Fibroblast of peridontal ligament (primary cell): ENCODE data around the gene FAM151B.
A peak's percentile ranks its signal among the peaks of the same experiment; 100 is the strongest.
"Not testable (repeated sequence)": the region's sequence is repeated elsewhere in the genome, so short reads cannot be mapped to it uniquely, and the experiment has no call there.

Experiments used
- DNase-seq: peaks from one replicate; pipeline ENCODE4 v3.0.0-alpha.2; 2010; ENCODE audit errors: extremely low read depth

The FAM151B gene

DNA sequence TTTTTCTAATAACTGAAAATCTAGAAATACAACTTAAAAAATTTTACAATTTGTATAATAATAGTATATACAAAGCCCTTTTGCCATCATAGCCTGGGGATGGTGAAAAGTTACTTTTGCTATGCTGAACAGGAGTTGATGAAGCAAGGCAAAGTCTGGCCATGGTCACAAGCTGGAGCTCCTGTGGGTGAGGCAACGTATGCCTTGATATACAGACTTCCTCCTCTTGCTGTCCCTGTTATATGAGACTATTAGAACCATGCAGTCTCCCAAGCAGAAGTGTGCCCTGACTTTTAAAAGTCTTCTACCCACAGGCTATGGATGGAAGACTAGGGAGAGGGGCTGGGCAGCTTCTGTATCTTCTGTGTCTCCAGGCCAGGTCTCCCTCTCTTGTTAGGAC lies 15.7 kb downstream of the FAM151B start:
- no peak for DNase-seq

DNA sequence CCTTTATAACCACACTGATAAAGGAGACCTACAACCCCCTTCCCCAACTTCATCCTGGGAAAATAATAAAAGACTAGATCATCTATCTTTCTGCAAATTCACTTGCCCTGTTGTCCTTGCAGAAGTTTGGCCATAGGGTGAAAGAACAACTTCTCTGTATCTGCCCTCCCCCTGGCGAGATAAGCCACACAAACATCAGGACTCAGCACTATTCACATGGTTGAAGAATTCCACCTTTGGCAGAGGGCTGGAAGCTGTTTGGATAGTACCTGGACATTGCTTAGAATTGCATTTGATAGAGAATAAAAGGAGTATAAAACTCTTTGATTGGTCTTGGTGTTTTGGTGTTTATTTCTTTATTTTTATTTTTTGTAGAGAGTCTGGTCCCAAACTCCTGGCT lies 16.9 kb downstream of the FAM151B start:
- no peak for DNase-seq

DNA sequence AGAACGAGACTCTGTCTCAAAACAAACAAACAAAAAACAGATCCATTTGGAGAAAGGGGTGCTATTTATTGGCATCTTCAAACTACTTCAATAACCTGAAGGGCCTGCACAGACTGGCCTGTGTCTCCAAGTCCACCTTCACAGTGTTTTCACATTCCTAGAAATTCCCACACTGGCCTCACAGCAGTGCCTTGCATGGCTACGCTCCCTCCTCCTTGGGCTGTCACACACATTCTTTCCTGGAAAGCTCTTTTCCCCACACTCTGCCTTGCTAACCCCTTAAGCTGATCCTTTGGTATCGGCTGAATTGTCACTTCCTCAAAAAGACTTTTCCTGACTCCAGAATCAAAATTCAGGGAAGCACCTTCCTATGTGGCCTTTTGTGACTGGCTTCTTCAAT lies 19.8 kb downstream of the FAM151B start:
- DNase-seq: no peak

DNA sequence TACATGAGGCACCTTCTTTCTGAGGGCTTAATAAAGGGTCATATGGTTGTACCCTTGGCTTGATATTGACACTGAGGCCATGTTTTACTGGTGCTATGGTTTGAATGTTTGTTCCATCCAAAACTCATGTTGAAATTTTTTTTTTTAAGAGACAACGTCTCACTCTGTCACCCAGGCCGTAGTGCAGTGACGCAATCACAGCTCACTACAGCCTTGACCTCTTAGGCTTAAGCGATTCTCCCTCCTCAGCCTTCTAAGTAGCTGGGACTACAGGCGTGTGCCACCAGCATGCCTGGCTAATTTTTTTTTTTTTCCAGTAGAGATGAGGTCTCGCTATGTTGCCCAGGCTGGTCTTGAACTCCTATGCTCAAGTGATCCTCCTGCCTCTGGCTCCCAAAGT lies 20.9 kb downstream of the FAM151B start:
- no peak for DNase-seq

DNA sequence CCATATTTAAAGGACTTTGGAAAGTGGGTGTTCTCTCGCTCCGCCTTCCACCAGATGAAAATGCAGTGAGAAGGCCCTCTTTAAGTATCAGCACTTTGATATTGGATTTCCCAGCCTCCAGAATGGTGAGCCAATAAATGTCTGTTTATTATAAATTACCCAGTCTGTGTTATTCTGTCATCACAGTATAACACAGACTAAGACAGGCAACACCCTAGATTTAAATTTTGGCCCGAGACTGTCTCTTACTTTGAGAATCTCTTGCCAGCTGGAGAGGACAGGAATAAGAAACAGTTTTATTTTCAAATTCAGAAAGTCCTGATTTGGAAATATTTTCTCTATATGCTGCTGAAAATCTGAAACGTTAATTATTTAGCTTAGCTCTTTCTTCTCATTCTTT lies 21.5 kb downstream of the FAM151B start:
- DNase-seq: no peak

DNA sequence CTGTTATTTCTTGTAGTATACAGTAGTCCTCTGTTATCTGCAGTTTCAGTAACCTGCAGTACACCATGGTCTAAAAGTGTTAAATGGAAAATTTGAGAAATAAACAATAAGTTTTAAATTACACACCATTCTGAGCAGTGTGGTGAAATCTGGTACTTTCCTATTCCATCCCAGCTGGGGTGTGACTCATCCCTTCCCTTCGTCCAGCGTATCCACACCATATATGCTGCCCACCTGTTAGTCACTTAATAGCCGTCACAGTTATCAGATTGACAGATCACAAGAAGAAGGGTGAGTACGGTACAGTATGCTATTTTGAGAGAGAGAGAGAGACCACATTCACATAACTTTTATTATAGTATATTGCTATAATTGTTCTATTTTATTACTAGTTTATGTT lies 28.9 kb downstream of the FAM151B start:
- peak; percentile 48 for DNase-seq

DNA sequence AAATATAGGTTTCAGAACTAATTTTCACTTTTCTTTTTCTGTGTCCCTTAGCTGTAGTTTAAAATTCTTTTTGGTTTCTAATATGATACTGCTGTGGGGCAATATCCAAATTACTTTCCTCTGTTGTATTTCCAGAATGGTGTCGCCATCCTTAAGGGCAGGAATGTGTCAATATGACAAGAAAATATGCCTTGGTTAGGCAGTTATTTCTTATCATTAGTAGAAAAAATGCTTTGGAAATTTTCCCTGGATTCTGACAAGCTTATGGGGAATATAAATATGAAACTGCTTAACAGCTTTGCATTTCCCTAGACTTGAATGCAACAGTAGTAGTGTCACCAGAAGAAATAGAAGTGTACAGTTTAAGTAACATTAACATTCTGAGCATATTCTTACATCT lies 52.8 kb downstream of the FAM151B start:
- DNase-seq: no peak

DNA sequence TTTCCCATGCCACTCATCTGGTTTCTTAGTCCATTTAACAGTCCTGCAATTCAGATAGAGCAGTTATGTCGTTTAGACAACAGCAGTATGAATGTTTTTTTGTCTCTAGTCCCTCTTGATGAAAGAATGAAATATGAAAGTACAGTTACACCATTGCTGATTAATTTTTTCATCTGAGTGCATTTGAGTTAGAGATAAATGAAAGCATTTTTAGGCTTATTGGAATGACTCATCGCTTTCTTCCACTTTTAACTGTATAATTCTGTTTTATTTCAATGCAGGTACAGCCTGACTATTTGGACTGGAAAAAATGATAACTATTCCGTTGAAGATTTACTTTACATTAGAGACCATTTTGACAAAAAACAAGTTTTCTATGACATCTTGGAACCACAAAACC lies 53.5 kb downstream of the FAM151B start:
- DNase-seq: no peak

DNA sequence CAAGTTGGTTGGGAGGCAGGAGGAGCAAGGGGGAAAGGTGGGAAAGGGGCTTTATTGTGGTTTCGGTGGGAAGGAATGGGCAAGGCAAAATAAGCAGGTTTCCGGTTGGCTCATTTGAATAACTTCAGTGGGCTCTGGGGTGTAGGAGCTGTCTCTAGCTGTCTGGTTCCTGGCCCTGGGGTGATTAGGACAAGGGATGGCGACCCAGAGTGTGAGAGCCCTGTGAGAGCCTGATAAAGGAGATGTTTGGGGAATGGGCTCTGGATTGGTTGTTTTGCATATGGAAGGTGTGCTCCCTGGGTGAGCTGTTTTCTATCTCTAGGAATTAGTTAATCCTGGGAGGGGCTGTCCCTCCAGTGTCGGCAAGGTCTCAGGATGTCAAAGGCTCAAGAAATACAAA lies 66.7 kb downstream of the FAM151B start:
- DNase-seq: no peak

DNA sequence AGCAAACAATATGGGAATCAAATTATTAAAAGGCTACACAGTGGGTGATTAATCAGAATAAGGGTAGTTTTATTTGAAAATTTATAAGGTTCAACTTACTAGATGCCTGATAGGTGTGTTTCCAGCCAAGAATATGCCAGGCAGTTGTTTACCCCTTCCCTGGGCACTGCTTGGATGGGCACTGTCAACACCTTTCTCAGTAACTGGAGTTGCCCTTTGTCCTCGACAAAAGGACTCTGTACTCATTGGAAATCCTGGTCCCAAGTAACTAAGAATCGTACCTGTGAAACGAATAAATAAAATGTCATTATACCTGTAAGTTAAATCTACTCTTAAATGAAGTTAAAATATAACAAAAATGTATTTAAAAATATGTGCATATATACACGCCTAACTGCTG lies 67.2 kb downstream of the FAM151B start:
- no peak for DNase-seq

DNA sequence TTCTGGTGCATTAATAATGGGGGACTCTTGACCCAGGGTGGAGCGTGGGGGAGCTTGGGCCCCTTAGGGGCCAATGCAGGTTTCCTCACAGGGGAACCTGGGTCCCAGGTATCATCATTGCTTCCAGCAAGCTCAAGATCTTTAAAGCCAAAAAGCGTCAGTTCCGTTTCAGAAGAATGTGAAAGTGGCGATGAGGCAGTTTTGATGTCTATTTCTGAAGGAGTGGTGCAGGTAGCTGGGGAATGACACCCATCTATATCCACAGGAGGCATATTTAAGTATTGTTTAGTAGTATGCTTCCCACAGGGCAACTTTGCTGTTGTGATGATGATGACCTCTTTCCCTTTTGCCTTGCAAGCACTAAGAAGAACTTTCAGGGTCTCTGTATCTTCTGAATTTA lies 71.3 kb downstream of the FAM151B start:
- no peak for DNase-seq

DNA sequence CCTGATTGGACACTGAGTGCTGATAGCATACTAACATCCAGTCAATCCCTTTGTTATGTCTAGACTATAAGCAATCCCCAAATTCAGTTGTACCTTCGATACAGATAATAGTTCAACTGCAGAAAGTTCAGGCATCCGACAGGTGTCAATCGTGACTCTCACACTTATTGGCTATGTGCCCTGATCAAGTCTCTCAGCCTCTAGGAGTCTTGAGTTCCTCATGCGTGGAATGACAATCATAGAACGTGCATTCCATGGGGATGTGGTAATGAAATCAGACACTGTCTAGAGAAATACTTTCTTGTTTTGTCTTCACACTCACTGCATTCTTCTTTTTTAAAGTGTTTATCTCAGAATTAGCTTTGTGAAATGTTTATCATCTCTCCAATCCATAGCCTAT lies 77.4 kb downstream of the FAM151B start:
- no peak for DNase-seq

DNA sequence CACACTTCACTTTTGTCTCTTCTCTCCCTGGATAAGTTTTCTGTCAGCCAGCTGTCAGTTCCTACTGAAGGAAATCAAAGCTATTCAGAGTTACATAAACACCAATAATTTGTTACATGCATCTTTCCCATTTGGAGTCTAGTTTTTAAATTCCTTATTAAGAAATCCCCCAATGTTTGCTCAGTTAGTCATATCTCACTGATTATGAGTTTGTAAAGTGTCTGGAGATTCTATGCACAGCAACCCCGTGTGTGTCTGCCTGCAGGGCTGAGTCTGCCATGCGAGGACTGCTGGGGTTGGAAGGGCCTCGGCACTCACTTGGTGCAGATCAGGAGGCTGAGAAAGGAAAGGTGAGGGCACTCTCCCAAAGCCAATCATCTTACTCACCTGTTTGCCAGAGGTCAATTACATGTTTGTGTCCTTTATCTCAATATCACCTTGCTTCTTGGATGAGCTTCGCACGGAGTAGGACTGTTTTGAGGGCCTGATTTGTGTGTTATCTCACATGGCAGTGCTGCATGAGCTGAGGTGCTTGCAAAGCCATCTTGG lies 78.9 kb downstream of the FAM151B start:
- DNase-seq: no peak

DNA sequence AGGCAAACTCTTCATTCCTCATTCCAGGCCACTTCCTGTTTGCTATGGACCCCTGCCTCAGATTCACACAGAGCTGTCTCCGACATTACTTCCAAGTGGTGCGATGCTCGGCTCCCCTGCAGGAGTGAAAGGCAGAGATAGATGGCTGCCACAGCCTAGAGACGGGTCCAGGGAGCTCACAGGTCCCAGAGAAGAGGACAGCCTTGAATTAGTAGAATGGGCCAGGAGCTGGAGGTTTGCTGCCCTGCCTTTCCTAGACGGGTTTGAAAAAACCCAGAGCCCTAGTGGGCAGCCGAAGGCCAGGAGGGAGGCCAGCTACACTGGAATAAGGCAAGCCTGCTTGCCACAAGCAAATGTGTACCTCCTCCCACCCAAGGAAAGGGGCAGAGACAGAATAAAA lies 80.4 kb downstream of the FAM151B start:
- DNase-seq: no peak

DNA sequence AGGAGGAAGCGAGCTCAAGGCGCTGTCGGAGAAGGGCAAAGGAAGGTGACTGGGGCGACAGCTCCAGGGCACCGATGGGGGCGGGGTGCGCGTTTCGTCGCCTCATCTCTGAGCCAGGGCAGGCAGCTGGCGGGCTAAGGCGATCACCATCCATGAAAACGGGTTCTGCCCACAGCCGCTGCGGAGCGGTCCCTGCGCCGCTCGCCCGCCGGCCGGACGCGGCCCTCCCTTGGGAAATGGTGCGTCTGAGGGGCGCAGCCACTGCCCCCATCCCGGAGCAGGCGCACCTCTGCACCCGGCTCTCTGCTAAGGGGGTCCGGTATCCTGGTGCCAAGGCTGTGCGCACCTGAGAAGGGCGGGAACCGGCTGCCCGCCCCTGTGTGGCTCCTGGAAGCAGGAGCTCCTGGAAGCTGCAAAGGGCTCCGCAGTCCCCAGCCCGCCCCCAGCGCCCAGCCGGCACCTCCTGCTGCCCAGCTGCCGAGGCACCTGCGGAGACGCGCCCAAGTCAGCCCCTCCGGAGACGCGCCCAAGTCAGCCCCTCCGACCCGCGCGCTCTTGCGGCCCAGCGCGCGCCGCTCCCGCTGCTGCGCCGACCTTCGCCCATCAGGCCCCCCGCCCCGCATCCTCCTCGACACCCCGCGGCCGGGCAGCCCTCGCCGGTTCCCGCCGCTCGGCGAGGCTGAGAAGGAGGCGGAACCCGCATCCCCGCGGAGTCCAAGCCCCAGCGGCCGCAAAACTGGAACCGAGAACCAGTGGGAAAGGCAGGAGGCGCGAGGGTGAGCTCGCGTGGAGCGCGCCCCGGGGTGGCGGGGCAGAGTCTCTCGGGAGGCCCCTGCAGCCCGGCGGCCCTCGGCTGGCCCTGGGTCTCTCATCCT lies 81.4 kb downstream of the FAM151B start:
- no peak for DNase-seq

DNA sequence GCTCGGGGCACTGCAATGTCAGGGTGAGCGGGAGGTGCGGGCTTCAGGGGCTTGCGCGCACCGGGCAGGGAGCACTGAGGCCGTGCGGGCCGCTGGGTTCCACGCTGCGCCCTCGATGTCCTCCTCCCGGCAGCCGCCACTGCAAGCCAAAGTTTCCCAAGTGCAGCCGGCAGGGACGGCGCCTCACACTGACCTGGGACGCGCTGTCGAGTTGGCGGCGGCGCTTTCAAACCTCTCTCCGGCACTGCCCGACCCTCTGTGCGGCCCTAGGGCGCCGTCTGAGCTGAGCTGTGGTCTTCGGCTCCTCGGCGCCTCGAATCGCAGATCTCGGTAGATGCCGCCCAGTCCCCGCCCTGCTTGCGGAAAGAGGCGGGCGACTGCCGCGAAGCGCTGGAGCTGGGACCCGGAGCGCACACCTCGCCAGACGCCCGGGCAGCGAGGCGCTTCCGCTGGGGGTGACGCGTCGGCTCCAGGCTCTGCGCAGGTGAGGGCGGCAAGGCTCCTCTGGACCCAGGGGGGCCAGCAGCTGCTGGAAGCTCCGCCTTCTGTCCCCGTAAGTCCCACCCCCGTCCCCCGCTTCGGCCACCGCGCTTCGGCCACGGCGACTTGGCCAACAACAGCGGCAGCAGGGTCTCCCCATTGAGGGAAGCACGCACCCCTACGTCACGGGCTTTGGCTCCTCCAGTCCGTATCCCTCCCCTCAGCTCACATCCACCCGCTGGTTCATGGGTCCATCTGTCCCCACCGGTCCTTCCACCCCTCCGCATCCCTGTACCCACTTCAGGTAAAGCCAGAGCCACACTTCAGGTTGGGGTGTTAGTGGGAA lies 82.3 kb downstream of the FAM151B start, which contains the start of gene ANKRD34B:
Gene ANKRD34B (minus strand): TSS at position 320 of the 826 bp plus-strand sequence. CDS start 10,261 bp downstream, outside the sequence.
- DNase-seq: no peak

DNA sequence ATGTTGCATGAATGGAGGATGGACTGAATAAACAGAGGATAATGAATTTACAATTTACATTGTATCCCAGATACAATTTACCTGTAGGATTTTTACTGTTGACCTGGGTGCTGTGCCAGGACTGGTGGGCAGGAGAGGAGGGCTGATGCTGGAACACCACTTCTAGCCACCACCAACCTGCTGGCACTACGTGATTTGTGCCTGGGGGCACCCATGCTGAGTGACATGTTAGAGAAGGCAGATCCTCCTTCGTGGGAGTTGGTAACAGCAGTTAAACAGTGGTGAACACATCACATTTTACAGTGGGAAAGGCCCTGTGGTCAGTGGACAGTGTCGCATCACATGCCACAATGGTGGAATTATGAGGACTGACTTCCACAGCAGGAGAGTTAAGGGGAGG lies 85.2 kb downstream of the FAM151B start:
- DNase-seq: no peak

DNA sequence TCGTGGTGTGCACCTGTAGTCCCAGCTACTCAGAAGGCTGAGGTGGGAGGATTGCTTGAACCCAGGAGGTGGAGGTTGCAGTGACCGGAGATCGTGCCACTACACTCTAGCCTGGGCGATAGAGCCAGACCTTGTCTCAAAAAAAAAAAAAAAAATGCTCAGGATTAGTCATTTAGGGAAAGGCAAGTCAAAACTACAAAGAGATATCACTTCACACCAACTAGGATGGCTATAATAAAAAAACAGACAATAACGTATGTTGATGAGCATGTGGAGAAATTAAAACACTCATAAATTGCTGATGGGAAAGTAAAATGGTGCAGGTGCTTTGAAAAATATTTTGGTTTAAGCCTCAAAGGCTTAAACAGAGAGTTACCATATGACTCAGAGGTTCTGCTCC lies 88.5 kb downstream of the FAM151B start:
- no peak for DNase-seq

DNA sequence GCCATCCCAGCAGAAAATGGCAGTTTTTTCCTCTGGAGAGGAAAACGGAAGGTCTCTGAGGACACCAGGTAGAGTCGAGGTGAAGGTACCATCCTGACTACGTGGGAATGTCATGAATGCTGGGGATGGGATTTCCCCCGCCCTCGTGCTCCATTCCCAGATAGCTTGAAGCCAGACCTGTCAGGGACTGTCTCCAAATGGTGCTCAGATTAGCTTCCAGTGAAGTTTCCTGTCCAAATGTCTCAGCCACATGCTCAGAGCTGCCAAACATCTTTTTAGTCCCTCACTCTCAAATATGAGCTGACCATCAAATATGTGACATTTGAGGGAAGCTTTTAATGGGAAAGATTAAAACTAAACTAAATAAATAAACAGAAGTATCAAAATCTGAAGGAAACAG lies 89.8 kb downstream of the FAM151B start:
- no peak for DNase-seq

DNA sequence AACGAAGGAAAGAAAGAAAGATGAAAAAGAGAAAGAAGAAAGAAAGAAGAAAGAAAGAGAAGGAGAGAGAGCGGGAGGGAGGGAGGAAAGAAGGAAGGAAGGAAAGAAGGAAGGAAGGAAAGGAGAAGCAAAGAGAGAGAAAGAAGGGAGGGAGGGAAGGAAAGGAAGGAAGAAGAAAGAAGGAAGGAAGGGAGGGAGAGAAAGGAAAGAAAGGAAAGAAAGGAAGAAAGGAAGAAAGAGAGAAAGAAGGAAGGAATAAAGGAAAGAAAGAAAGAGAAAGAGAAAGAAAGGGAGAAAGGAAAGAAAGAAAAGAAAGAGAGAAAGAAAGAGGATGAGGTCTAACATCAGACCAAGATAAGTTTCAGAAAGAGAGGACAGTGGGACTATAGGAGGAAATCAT lies 91.2 kb downstream of the FAM151B start:
- DNase-seq: no peak

DNA sequence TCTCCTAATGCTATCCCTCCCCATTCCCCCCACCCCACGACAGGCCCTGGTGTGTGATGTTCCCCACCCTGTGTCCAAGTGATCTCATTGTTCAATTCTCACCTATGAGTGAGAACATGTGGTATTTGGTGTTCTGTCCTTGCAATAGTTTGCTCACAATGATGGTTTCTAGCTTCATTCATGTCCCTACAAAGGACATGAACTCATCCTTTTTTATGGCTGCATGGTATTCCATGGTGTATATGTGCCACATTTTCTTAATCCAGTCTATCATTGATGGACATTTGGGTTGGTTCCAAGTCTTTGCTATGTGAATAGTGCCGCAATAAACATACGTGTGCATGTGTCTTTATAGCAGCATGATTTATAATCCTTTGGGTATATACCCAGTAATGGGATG lies 92.4 kb downstream of the FAM151B start:
- DNase-seq: not testable (repeated sequence)

DNA sequence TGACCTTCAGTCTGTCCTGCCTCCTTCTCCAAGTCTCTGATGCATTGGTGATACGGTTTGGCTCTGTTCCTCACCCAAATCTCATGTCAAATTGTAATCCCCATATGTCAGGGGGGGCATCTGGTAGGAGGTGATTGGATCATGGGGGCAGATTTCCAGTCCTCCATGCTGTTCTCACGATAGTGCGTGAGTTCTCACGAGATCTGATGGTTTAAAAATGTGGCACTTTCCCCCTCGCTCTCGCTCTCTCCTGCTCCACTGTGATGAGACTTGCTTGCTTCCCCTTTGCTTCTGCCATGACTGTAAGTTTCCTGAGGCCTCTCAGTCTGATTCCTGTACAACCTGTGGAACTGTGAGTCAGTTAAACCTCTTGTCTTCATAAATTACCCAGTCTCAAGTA lies 96.9 kb downstream of the FAM151B start:
- no peak for DNase-seq
